Stimulated activated CD8-positive, alpha-beta memory T cell treated with anti-CD3 and anti-CD28 coated beads, Interleukin-7, amount 100 ng/mL, for 4 hours (primary cell): ENCODE data around the gene TLL1.

Experiments used
- DNase-seq, 2 donors: peaks; one replicate each; pipeline ENCODE4 v3.0.0-alpha.2; 2020; ENCODE audit warnings: low read depth in 2 of 2

TLL1 gene

GRCh38 chr4:165872461-165873297 is at the start of gene TLL1:
TSS of gene TLL1 (plus strand) at chr4:165873237. CDS start at chr4:165873905, 668 bp downstream.
- no peak for DNase-seq

- no peak for DNase-seq
Measured at GRCh38 chr4:165826166-165826565, 46.9 kb upstream of the TLL1 start.

GRCh38 chr4:165827018-165827417 is 46.0 kb upstream of the TLL1 start:
- DNase-seq, result no peak

GRCh38 chr4:165828928-165829327 is 44.1 kb upstream of the TLL1 start:
- DNase-seq, result no peak

- DNase-seq, result no peak
Measured at GRCh38 chr4:165834116-165834515, 38.9 kb upstream of the TLL1 start.

GRCh38 chr4:165838575-165838974 is 34.5 kb upstream of the TLL1 start:
- DNase-seq, result no peak

- DNase-seq, result no peak
Measured at GRCh38 chr4:165839615-165840333, 33.3 kb upstream of the TLL1 start.

- DNase-seq, result no peak
Measured at GRCh38 chr4:165842684-165843083, 30.4 kb upstream of the TLL1 start.

GRCh38 chr4:165844161-165844560 is 28.9 kb upstream of the TLL1 start:
- DNase-seq, result no peak

GRCh38 chr4:165851256-165851655 is 21.8 kb upstream of the TLL1 start:
- no peak for DNase-seq

- no peak for DNase-seq
Measured at GRCh38 chr4:165855191-165855590, 17.8 kb upstream of the TLL1 start.

- no peak for DNase-seq
Measured at GRCh38 chr4:165861363-165861762, 11.7 kb upstream of the TLL1 start.

- DNase-seq, result no peak
Measured at GRCh38 chr4:165864271-165864670, 8.8 kb upstream of the TLL1 start.

GRCh38 chr4:165866019-165866650 is 6.9 kb upstream of the TLL1 start:
- no peak for DNase-seq

GRCh38 chr4:165867961-165868360 is 5.1 kb upstream of the TLL1 start:
- DNase-seq, result no peak

GRCh38 chr4:165873298-165874071 is 448 bp downstream of the TLL1 start:
- no peak for DNase-seq

- DNase-seq, result no peak
Measured at GRCh38 chr4:165874072-165874790, 1.2 kb downstream of the TLL1 start.

- no peak for DNase-seq
Measured at GRCh38 chr4:165874791-165875371, 1.8 kb downstream of the TLL1 start.

GRCh38 chr4:165875446-165875845 is 2.4 kb downstream of the TLL1 start:
- no peak for DNase-seq

GRCh38 chr4:165877286-165877685 is 4.2 kb downstream of the TLL1 start:
- no peak for DNase-seq

GRCh38 chr4:165879641-165880040 is 6.6 kb downstream of the TLL1 start:
- no peak for DNase-seq
